Measurements from ENCODE around the gene ADAMTSL4.

- TF ChIP-seq POLR2A (IDR thresholded peaks at IDR 0.05) = no peak
- TF ChIP-seq CTCF (IDR thresholded peaks at IDR 0.05) = no peak
These were observed 5.0 kb upstream of the ADAMTSL4 start for GRCh38 chr1:150544204-150544603.
